Epidermal melanocyte (primary cell): ENCODE results near the gene CDKN1C.

ENCODE experiments used
- DNase-seq: peaks from one replicate; pipeline ENCODE4 v3.0.0; 2011; ENCODE audit warnings: low spot score; ENCODE audit not compliant: insufficient read length

Gene CDKN1C

DNA sequence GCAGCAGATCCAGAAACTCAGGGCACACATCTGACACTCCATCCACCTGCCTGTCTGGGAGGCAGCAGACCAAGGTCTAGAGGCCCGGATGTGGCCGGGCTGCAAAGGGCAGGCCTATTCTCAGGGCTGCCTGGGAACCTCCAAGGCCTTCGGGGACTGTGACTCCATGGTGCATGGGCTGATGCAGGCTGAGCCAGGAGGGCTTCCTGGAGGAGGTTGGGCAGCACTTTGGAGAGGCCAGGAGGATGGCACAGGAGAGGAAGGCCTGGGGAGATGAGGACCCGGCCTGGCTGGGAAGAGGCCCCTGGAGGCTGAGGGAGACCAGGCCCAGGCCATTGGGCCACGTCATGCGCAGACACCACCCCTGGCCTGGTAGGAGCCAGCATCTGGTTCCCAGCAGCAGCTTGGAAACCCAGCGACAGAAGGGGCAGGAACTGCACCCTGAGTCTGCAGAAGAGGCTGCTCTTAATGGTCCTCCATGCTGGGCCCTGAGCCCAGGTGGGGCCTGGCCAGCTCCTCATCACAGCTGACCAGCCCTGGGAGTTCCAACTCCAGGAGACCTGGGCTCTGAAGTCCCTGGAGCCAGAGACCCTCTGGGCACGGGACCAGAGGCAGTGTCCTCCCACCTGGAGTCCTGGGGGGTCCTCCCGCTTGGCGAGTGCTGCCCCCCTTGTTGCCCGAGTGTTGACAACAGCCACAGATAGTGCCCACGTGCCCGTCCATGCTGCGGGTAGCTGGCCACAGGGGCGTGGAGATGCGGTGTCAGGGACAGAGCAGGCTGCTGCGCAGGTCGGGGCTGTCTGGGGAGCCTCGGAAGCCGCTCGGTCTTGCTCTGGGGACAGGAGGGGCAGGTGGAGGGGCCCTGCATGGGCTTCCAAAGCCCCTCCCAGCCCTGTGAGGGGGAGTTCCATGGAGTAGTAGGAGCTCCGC, 38.1 kb upstream of the CDKN1C start:
- DNase-seq: no peak

- no peak for DNase-seq
These were observed 37.1 kb upstream of the CDKN1C start for GRCh38 chr11:2922655-2923054.

DNA sequence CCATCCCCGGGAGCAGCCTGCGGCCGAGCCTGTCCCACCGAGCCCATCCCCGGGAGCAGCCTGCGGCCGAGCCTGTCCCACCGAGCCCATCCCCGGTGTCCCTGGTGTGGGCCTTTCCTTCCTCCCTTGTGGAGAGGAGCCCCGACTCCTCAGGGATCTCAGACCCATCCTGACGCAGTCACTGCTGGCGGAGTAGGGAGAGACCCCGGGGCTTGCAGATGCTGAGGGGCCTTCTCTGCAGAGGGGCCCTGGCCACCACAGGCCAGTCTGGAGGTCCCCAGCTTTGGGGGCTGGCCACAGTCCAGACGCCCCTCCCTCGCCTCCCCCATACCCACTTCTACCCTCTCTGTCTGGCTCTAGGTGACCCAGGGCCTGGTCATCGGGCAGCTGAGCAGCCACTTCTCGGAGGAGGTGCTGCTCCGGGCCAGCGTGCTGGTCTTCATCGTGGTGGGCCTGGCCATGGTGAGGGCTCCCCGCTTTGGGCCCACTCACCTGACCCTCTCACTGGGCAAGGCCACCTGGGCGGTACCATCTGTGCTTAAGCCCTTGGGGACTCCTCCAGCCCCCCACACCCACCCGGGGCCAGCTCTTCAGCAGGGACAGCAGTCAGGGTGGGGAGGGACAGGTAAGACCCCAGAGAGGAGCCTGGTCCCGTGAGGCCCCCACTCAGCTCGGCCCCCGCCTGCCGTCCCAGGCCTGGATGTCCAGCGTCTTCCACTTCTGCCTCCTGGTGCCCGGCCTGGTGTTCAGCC, 36.3 kb upstream of the CDKN1C start:
- DNase-seq: no peak

GRCh38 chr11:2921261-2921660, 35.7 kb upstream of the CDKN1C start:
- no peak for DNase-seq

DNA sequence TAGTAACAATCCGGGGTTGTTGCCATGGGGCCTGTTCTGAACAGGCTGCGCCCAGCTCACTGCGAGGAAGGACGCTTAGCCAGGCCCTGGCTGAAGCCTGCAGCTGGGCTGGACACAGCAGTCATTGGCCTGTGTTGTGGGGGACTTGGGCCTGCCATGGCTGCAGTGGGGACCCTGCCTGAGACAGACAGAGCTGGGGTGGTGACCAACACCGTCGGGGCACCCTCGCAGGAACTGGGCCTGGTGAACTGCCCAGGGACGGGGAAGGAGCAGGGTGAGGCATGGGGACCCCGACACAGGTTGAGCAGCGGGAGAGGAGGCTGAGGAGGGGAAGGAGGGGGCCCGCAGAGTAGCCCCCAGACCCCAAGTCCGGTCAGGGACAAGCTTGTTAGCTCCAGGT, 34.8 kb upstream of the CDKN1C start:
- DNase-seq: no peak

GRCh38 chr11:2919837-2920236, 34.3 kb upstream of the CDKN1C start:
- DNase-seq: no peak

GRCh38 chr11:2919188-2919587, 33.6 kb upstream of the CDKN1C start:
- no peak for DNase-seq

GRCh38 chr11:2917842-2918490, 32.4 kb upstream of the CDKN1C start:
- DNase-seq: no peak

DNA sequence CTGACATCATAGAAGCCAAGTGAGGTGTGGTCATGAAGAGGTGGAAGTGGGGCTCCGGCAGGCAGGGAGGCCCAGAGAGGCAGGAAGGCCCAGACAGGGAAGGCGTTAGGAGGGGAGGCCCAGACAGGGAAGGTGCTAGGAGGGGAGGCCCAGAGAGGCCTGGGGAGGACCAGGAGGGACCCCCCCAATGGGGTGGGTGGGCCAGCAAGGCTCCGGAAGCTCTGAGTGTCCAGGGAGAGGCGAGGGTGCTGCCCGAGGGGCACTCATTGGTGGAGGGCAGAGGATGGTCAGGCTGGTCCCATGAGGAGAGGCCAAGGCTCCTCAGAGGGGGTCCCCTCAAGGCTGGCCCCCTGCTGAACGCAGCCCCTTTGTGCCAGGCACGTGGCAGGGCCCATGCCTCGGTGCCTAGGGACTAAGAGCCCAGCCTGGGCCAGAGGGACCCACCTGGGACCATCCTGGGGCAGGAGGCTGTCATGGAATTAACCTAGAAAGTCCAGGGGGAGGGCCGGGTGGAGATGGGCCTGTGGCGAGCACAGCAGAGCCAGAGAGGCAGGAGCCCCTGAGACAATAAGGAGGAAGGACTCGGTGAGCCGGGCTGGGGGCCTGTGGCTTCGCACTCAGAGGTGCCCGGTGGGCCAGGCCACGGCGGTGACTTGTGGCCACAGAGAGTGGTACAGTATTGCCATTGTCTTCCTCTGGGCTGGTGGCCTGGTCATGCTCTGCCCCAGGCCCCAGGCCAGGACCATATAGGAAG, 31.5 kb upstream of the CDKN1C start:
- no peak for DNase-seq

DNA sequence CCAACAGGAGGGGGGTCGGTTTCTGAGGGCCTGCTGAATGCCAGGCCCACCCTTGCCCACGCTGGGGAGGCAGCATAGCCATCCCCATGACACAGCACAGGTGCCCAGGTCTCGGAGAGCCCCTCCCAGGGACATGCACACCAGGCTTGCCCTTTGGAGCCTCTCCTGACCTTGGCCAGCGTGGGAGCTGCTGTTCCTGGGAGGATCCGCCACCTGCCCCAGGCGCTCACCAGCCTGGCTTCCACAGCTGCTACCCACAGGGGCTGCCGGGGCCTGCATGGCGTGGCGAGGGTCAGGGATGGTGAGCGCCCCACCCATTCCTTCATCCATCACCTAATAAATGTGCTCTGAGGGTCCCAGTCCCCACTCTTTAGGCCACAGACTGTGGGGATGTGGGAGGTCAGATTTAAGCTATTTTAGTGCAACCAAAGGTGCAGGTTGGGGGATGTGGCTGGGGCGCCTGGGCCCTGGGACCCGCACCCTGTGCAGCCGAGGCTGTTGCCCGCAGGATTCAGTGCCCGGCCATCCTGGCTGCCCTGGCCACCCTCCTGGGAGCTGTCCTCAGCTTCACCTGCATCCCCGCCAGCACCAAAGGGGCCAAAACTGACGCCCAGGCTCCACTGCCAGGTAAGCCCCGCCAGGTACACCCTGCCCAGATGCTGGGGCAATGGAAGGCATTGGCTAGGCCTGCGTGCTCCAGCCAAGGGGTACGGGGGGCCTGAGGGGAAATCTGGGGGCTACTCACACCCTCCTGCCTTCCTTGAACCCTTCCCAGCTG, 30.7 kb upstream of the CDKN1C start:
- DNase-seq: no peak

- no peak for DNase-seq
These were observed 29.9 kb upstream of the CDKN1C start for GRCh38 chr11:2915473-2915872.

GRCh38 chr11:2914455-2915195, 29.1 kb upstream of the CDKN1C start:
- DNase-seq: no peak

GRCh38 chr11:2913776-2914175, 28.2 kb upstream of the CDKN1C start:
- no peak for DNase-seq

- DNase-seq: no peak
These were observed 27.4 kb upstream of the CDKN1C start for GRCh38 chr11:2913019-2913431.

DNA sequence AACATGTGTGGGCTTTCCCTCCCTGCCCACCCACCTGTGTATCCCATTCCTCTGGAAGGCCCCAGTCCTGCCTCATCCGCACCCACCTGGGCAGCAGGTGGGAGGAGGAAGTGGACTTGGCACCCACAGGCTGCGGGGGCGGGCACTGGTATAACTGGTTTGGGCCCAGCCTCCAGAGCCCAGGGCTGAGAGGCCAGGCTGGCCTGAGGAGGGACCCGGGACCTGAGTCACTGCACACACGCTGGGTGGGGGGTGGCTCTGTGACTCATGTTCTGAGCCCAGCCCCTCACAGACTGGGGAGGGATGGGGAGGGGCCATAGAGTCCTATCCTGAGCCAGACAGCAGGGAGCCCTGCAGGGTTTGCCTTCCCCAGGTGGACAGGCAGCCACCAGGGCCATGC, 26.9 kb upstream of the CDKN1C start:
- no peak for DNase-seq

DNA sequence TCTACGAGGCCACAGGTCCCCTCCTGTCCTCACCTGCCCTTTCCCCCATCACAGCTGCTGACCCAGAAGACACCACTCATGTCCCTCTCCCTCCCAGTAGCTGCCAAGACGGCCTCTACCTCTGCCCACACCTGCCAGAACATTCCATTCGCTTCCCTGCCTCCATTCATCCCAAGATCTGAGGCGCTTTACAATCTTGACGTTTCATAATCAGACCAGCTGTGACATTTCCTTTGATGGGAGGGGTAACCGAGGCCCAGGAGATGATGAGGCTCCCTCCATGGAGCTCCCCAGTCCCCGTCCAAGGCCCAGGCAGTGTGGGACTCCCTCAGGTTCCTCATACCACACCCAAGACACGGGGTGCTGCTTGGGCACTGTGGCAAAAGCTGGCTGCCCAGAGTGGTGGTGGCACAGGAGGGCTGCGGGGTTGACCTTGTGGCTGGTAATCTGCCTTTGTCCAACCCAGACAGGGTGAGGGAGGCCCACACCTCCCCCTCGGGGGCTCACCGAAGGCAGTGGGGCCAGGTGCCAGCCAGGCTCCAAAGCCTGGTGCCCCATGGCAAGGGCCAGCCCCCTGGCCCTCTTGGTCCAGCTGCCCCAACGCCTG, 26.3 kb upstream of the CDKN1C start:
- DNase-seq: no peak

- DNase-seq: no peak
These were observed 25.7 kb upstream of the CDKN1C start for GRCh38 chr11:2911088-2911784.

- no peak for DNase-seq
These were observed 24.9 kb upstream of the CDKN1C start for GRCh38 chr11:2910401-2910955.
